Measurements from ENCODE around the gene HOXB9.

HOXB9 gene

GRCh38 chr17:48611213-48611612, 14.9 kb downstream of the HOXB9 start:
- Histone ChIP-seq H3K36me3 (ENCODE audit: insufficient read depth, low read length) (no peaks in the 10 kb centered on the region), H3K79me2 (ENCODE audit: insufficient read depth, low read length) (no peaks in the 10 kb centered on the region), H3K27me3 (ENCODE audit: insufficient read depth, low read length, poor library complexity) (peaks cover 8% of the 10 kb centered on the region), H3K9me3 (ENCODE audit: insufficient read depth, low read length, severe bottlenecking) (no peaks in the 10 kb centered on the region), H3K4me1 (ENCODE audit: insufficient read depth, low read length) (no peaks in the 10 kb centered on the region), H4K20me1 (ENCODE audit: insufficient read depth, low read length) (no peaks in the 10 kb centered on the region), H3K4me2 (ENCODE audit: insufficient read depth, low read length) (no peak overlapping the region), H2AFZ (ENCODE audit: low read depth, low read length) (no peak overlapping the region), H3K27ac (ENCODE audit: low read length) (no peak overlapping the region), H3K4me3 (ENCODE audit: low read depth in 1 of 2, low read length in 2 of 2) (no peak overlapping the region), H3K9ac (ENCODE audit: low read depth, low read length) (no peak overlapping the region)
- ATAC-seq (ENCODE audit: insufficient read depth, low read depth) (no peak), DNase-seq (no peak)
- TF ChIP-seq CTCF (IDR thresholded peaks at IDR 0.05; ENCODE audit: borderline replicate concordance, extremely low read depth, low read length, poor library complexity, severe bottlenecking) (no peak), EZH2 (IDR thresholded peaks at IDR 0.05; ENCODE audit: borderline replicate concordance, low read depth, low read length, severe bottlenecking) (no peak)

- Histone ChIP-seq H3K4me1 (ENCODE audit: insufficient read depth, low read length) (no peaks in the 10 kb centered on the region), H3K4me2 (ENCODE audit: insufficient read depth, low read length) (no peak within 1 kb of the TSS), H3K4me3 (ENCODE audit: low read depth in 1 of 2, low read length in 2 of 2) (no peak within 1 kb of the TSS), H3K36me3 (ENCODE audit: insufficient read depth, low read length) (no peaks in the 10 kb centered on the region), H3K27ac (ENCODE audit: low read length) (no peak within 1 kb of the TSS), H3K9me3 (ENCODE audit: insufficient read depth, low read length, severe bottlenecking) (no peaks in the 10 kb centered on the region), H3K27me3 (ENCODE audit: insufficient read depth, low read length, poor library complexity) (peaks cover 5% of the 10 kb centered on the region), H3K9ac (ENCODE audit: low read depth, low read length) (no peak within 1 kb of the TSS), H2AFZ (ENCODE audit: low read depth, low read length) (no peak within 1 kb of the TSS), H4K20me1 (ENCODE audit: insufficient read depth, low read length) (no peaks in the 10 kb centered on the region), H3K79me2 (ENCODE audit: insufficient read depth, low read length) (no peaks in the 10 kb centered on the region)
- DNase-seq = no peak
- ATAC-seq (ENCODE audit: insufficient read depth, low read depth) = no peak
- TF ChIP-seq CTCF (IDR thresholded peaks at IDR 0.05; ENCODE audit: borderline replicate concordance, extremely low read depth, low read length, poor library complexity, severe bottlenecking) (no peak), EZH2 (IDR thresholded peaks at IDR 0.05; ENCODE audit: borderline replicate concordance, low read depth, low read length, severe bottlenecking) (no peak)
These were observed 15.6 kb downstream of the HOXB9 start, which contains the start of gene HOXB7 for GRCh38 chr17:48610282-48611211. HOXB7 (minus strand) TSS chr17:48611017; CDS start chr17:48610918, 99 bp downstream.

GRCh38 chr17:48609759-48610281, 16.3 kb downstream of the HOXB9 start:
- DNase-seq (no peak), ATAC-seq (ENCODE audit: insufficient read depth, low read depth) (no peak)
- Histone ChIP-seq H3K4me2 (ENCODE audit: insufficient read depth, low read length) (no peak overlapping the region), H3K9ac (ENCODE audit: low read depth, low read length) (no peak overlapping the region), H3K36me3 (ENCODE audit: insufficient read depth, low read length) (no peaks in the 10 kb centered on the region), H3K27ac (ENCODE audit: low read length) (no peak overlapping the region), H2AFZ (ENCODE audit: low read depth, low read length) (no peak overlapping the region), H3K9me3 (ENCODE audit: insufficient read depth, low read length, severe bottlenecking) (no peaks in the 10 kb centered on the region), H3K27me3 (ENCODE audit: insufficient read depth, low read length, poor library complexity) (peaks cover 7% of the 10 kb centered on the region), H3K79me2 (ENCODE audit: insufficient read depth, low read length) (no peaks in the 10 kb centered on the region), H4K20me1 (ENCODE audit: insufficient read depth, low read length) (no peaks in the 10 kb centered on the region), H3K4me1 (ENCODE audit: insufficient read depth, low read length) (no peaks in the 10 kb centered on the region), H3K4me3 (ENCODE audit: low read depth in 1 of 2, low read length in 2 of 2) (no peak overlapping the region)
- TF ChIP-seq EZH2 (IDR thresholded peaks at IDR 0.05; ENCODE audit: borderline replicate concordance, low read depth, low read length, severe bottlenecking) = no peak
- TF ChIP-seq CTCF (IDR thresholded peaks at IDR 0.05; ENCODE audit: borderline replicate concordance, extremely low read depth, low read length, poor library complexity, severe bottlenecking) = no peak
